Measurements from ENCODE around the gene LNPEP. TPM values are rescaled to one million over a fixed set of nuclear protein-coding genes. Genes with fewer than 3 reads are reported as not detected.

LNPEP gene
- total RNA-seq, 2 donors from 2014 or later, result 54.3 to 59.6 TPM

GRCh38 chr5:96952118-96952750, 16.4 kb downstream of the LNPEP start:
- no peak for DNase-seq
- intact Hi-C loops (cut with DNase I), result no loop called here
- ATAC-seq, result peak; percentile 61 to 86

- intact Hi-C loops (cut with DNase I), result no loop called here
- no peak for DNase-seq
- no peak for ATAC-seq
These were observed 17.3 kb downstream of the LNPEP start for GRCh38 chr5:96952974-96953730.

DNA sequence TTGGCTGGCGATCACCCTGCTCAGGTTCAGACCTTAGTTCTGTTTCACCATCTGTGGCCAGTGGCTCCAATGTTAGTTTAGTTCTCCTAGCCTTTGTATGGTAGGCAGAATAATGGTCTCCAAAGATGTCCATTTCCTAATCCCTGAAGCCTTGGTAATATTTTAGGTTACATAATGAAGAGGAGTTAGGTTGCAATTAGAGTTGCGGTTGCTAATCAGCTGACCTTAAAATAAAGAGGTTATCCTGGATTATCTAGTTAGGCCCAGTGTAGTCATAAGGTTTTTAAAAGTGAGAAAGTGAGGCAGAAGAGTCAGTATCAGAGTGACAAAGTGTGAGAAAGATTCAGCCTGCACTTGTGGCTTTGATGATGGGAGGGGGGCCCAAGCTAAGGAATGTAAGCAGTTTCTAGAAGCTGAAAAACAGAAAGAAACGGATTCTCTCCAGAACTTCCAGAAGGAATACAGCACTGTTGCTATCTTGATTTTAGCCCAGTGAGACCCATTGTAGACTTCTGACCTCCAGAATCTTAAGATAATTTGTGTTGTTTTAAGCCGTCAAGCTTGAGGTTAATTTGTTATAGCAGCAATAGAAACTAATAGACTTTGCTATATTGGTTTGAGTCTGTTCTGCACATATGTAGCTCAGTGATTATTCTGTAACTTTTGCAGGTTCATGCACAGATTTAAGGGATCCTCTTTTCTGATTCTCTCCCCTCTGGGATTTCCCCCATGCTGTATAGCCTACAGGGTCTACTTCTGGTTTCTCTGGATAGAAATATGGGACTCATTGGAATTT, 21.6 kb downstream of the LNPEP start:
- no peak for ATAC-seq

DNA sequence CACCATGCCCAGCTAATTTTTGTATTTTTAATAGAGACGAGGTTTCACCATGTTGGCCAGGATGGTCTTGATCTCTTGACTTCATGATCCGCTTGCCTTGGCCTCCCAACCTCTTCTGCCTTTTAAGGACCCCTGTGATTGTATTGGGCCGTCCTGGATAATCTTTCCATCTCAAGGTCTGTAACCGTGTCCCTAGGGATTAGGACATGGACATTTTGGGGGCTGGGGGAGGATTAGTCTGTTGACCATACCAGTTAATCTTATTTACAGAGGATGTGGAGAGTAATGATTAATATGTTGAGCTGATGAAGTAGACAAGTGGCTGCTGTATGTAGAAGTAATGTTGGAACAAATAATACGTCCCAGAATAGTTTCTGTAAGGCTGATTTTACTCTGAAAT, 23.1 kb downstream of the LNPEP start:
- intact Hi-C loops (cut with DNase I), result no loop called here

More for the DNA sequence above, 21.6 kb downstream of the LNPEP start:
- intact Hi-C loops (cut with DNase I), result no loop called here
- no peak for DNase-seq

GRCh38 chr5:96961053-96961452, 25.2 kb downstream of the LNPEP start:
- intact Hi-C loops (cut with DNase I), result no loop called here
- ATAC-seq (no peak), DNase-seq (no peak)

More for the DNA sequence above, 23.1 kb downstream of the LNPEP start:
- ATAC-seq (no peak), DNase-seq (no peak)

DNA sequence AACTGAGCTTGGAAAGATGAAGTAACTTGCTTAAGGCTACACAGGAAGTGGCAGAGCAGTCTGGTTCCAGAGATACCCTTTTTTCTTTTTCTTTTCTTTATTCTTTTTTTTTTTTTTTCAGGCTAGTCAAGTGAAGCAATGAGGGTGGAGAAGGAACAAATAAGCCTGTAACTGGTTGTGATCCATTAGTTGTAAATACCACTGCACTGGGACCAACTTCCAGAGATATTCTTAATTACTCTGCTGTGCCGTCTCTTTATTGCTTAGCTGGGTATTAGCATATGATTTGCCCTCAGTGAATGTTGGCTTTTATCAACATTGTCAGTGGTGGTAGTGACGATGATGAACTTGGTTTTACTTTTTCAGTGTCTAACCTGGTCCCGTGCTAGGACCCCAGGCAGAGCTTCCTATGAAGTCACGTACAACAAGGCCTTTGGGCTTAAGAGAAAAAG, 26.7 kb downstream of the LNPEP start:
- ATAC-seq (peak in 1 of 2 donors; percentile 8), DNase-seq (no peak)
- intact Hi-C loops (cut with DNase I), result no loop called here

DNA sequence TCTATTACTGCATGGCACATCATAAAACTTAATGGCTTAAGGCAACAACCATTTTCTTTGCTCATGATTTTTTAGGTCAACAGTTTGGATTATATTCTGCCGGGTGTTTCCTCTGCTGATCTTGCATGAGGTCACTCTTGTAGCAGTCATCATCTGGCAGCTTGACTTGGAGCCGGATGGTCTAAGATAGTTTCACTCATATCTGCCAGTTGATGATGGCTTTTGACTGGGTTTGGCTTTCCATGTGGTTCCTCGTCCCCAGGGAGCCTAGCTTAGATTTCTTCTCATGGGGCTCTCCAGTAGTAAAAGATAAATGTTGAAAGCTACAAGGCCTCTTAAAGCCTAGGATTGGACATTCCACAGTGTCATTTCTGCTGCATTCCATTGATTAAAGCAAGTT, 27.4 kb downstream of the LNPEP start:
- ATAC-seq (peak; percentile 90 to 94), DNase-seq (peak; percentile 78)
- intact Hi-C loops (cut with DNase I), result no loop called here

DNA sequence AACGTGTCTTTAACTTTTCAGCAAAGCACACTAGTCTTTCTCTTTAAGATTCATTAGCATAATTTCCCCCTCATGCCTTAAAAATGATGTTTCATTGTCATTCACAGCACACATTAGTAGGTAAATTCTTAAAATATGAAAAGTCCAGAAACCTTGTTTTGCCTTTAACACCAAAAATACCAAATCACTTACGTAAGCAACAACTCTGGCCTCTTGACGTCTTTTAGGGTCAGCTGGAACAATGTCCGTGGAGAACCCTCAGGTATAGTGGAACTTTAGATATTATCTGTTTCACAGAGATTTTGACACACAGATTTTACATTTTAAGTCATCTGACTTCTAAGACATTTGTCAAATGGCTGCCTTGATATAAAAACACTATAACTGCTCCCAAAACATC, 30.9 kb downstream of the LNPEP start:
- no peak for DNase-seq
- ATAC-seq, result no peak
- intact Hi-C loops (cut with DNase I), result no loop called here

DNA sequence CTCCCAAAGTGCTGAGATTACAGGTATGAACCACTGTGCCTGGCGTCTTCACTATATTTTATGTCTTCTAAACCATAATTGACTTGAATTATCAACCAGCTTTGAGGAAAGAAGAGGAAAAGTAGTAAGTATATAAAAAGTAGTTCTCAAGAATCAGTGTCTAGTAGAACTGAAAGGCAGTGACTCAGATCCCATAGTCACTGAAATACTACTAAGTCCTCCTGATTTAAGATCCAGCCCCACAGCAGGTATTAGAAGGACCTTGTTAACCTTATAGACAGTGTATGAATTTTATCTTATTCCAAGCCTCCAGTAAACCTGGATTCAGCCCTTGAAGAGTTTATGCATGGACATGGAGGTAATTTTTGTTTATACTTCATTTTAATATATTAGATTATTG, 31.5 kb downstream of the LNPEP start:
- DNase-seq (no peak), ATAC-seq (no peak)
- intact Hi-C loops (cut with DNase I), result no loop called here

- no peak for DNase-seq
- intact Hi-C loops (cut with DNase I), result no loop called here
- ATAC-seq, result peak in 1 of 2 donors; percentile 88
These were observed 32.2 kb downstream of the LNPEP start for GRCh38 chr5:96968074-96968473.

DNA sequence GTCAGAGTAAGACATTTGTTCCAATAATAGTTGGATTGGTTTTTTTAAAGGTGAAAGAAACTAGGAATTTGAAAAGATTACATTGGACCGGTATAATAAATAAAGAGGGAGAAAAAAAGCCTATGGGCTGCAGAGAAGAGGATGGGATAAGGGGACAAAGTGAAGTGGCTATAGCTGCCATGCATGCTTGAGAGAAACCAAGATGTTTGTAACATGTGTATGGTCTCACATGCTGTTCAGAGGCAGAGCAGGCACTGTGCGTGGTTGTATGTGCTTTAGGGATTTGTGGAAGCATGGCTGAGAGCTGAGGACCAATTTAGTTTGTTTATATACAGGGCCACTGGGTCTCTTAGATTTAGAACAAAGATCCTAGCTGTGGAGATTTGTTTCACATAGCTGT, 32.7 kb downstream of the LNPEP start:
- ATAC-seq, result peak; percentile 63
- no peak for DNase-seq
- intact Hi-C loops (cut with DNase I), result no loop called here

- intact Hi-C loops (cut with DNase I), result no loop called here
- DNase-seq, result no peak
- peak in 1 of 2 donors; percentile 16 for ATAC-seq
These were observed 33.5 kb downstream of the LNPEP start for GRCh38 chr5:96969366-96969765.

DNA sequence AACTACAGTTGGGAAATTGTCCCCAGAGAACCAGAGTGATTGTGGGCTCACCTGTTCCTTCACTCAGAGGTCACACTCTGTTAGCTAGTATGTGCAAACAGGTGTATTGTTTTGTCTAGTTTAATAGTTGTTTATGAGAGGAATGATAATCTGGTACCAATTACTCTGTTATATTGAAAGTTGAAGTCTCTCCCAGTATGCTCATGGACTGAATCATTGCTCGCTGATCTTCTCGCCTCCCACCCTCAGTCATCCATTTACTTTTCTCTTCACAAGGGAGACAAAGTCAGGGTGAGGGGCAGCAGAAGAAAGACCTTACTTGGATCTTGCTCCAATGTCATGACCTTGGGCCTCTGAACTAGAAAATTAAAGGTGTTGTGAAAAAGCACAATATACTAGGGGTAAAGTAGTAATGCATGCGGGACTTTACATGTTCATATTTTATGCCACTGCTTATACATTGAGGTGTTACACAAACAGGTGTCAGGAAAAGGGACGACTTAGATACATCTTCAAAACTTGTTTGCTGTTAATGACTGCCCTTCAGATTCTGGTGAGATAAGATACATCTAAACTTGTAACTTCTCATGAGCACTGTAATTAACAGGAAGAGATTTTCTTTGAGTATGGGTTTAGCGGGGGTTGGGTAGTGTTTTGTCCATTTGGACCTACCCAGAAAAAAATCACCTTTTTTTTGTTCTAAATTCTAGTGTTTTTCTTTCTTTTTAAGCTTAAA, 36.9 kb downstream of the LNPEP start:
- ATAC-seq (no peak), DNase-seq (no peak)
- intact Hi-C loops (cut with DNase I), result no loop called here

DNA sequence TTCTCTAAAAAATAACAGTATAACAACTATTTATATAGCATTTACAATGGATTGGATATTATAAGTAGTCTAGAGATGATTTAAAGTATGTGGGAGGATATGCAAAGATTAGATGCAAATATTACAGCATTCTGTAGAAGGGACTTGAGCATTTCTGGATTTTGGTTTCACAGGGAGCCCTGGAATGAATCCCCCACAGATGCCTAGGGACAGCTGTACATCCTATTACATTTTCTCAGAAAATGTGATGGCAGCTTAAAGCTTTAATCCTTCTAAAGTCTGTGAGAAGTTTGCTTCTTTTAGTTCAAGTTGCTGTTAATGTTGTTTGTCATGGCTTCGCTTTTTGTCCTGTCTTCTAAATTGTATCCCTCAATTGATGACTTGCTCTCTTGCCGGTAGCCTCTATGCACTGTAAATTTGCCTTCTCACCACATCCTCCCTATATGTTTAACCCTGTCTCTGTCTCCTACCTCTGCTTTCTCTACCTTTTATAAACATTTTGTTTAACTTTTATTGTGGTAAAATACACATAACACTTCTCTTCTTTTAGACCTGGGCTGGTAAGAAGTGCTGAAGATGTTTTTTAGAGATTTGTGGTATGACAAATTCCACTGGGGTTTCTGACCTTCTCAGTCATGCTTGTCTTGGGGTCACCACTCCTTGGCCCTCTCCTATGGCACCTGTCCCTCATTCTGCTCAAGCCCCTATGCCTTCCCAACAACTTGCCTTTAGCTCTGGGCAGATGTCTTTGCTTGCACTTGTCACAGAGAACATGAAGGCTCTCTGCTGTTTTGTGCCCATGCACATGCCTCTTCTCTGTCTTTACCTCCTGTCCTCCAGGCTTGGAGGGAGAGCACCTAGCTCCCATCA, 37.9 kb downstream of the LNPEP start:
- ATAC-seq (no peak), DNase-seq (no peak)
- intact Hi-C loops (cut with DNase I), result no loop called here

GRCh38 chr5:96975656-96976055, 39.8 kb downstream of the LNPEP start:
- no peak for ATAC-seq
- intact Hi-C loops (cut with DNase I), result loop anchor here in 1 of 2 donors (5.0 kb wide), 1 partner anchor 38 kb away; the partner anchor contains the start of gene LNPEP
- no peak for DNase-seq

DNA sequence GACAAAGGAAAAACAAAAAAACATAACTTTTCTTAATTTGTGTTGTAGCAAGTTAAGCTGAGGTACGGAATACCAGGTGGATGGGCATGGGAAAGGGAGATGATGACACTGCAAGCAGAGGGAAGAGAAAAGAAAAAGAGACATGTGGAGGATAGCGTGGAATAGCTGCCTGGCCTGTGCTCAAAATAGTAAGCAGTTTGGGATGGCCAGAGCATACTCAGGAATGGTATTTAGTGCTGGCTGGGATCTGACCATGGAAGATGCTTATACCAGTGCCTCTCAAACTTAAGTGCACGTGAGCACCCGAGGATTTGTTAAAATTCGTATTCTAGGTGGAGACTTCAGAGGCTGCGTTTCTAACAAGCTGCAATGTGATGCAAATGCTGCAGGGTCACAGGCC, 41.3 kb downstream of the LNPEP start:
- intact Hi-C loops (cut with DNase I), result loop anchor here in 1 of 2 donors (5.0 kb wide), 1 partner anchor 40 kb away; the partner anchor contains the start of gene LNPEP
- peak; percentile 77 to 86 for ATAC-seq
- DNase-seq, result no peak

- ATAC-seq (no peak), DNase-seq (no peak)
- intact Hi-C loops (cut with DNase I), result loop anchor here in 1 of 2 donors (5.0 kb wide), 1 partner anchor 42 kb away; the partner anchor contains the start of gene LNPEP
These were observed 43.1 kb downstream of the LNPEP start for GRCh38 chr5:96978812-96979449.
